ENCODE results near the gene RHOBTB3. TPM values are rescaled to one million over a fixed set of nuclear protein-coding genes. Genes with fewer than 3 reads are reported as not detected.

The RHOBTB3 gene
- total and polyA plus RNA-seq, 10 of the 15 experiments (the other 5 are each of a cell fraction or from before 2014, with no cell fraction given) = 3.6 to 42.8 (median 8.4) TPM

DNA sequence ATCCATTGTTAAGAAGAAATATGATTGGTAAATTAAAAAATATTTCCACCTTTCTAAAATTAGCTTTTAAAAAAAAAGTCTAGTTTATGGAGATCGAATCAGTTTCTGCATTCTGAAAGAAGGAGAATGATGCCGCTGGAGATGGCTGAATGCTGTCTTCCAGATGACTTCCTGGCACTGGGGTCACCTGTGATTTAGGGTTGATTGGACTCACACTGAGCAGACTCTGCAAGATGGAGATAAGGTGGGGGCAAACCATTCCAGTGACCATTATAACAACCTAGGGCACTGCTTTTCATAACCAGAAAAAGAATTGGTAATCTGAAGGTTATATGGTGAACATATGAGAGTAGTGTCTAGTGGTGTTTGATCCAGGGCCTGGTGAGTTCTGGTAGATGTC lies 40.8 kb downstream of the RHOBTB3 start (continued):
- TF ChIP-seq, protein P1, sequence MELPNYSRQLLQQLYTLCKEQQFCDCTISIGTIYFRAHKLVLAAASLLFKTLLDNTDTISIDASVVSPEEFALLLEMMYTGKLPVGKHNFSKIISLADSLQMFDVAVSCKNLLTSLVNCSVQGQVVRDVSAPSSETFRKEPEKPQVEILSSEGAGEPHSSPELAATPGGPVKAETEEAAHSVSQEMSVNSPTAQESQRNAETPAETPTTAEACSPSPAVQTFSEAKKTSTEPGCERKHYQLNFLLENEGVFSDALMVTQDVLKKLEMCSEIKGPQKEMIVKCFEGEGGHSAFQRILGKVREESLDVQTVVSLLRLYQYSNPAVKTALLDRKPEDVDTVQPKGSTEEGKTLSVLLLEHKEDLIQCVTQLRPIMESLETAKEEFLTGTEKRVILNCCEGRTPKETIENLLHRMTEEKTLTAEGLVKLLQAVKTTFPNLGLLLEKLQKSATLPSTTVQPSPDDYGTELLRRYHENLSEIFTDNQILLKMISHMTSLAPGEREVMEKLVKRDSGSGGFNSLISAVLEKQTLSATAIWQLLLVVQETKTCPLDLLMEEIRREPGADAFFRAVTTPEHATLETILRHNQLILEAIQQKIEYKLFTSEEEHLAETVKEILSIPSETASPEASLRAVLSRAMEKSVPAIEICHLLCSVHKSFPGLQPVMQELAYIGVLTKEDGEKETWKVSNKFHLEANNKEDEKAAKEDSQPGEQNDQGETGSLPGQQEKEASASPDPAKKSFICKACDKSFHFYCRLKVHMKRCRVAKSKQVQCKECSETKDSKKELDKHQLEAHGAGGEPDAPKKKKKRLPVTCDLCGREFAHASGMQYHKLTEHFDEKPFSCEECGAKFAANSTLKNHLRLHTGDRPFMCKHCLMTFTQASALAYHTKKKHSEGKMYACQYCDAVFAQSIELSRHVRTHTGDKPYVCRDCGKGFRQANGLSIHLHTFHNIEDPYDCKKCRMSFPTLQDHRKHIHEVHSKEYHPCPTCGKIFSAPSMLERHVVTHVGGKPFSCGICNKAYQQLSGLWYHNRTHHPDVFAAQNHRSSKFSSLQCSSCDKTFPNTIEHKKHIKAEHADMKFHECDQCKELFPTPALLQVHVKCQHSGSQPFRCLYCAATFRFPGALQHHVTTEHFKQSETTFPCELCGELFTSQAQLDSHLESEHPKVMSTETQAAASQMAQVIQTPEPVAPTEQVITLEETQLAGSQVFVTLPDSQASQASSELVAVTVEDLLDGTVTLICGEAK (IDR thresholded peaks at IDR 0.05; ENCODE audit: borderline replicate concordance) = no peak
- TF ChIP-seq RB1 (IDR thresholded peaks at IDR 0.05; ENCODE audit: borderline replicate concordance) = no peak
- no peak for TF ChIP-seq NR2F1 (conservative IDR thresholded peaks at IDR 0.05)
- TF ChIP-seq PML (IDR thresholded peaks at IDR 0.05; ENCODE audit: low read length) = no peak
- TF ChIP-seq, protein P2, sequence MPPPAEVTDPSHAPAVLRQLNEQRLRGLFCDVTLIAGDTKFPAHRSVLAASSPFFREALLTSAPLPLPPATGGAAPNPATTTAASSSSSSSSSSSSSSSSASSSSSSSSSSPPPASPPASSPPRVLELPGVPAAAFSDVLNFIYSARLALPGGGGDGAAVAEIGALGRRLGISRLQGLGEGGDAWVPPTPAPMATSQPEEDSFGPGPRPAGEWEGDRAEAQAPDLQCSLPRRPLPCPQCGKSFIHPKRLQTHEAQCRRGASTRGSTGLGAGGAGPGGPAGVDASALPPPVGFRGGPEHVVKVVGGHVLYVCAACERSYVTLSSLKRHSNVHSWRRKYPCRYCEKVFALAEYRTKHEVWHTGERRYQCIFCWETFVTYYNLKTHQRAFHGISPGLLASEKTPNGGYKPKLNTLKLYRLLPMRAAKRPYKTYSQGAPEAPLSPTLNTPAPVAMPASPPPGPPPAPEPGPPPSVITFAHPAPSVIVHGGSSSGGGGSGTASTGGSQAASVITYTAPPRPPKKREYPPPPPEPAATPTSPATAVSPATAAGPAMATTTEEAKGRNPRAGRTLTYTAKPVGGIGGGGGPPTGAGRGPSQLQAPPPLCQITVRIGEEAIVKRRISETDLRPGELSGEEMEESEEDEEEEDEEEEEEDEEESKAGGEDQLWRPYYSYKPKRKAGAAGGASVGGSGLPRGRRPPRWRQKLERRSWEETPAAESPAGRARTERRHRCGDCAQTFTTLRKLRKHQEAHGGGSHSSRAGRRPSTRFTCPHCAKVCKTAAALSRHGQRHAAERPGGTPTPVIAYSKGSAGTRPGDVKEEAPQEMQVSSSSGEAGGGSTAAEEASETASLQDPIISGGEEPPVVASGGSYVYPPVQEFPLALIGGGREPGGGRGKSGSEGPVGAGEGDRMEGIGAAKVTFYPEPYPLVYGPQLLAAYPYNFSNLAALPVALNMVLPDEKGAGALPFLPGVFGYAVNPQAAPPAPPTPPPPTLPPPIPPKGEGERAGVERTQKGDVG (CRISPR knock-in tag; IDR thresholded peaks at IDR 0.05) = no peak
- TF ChIP-seq, protein P3, sequence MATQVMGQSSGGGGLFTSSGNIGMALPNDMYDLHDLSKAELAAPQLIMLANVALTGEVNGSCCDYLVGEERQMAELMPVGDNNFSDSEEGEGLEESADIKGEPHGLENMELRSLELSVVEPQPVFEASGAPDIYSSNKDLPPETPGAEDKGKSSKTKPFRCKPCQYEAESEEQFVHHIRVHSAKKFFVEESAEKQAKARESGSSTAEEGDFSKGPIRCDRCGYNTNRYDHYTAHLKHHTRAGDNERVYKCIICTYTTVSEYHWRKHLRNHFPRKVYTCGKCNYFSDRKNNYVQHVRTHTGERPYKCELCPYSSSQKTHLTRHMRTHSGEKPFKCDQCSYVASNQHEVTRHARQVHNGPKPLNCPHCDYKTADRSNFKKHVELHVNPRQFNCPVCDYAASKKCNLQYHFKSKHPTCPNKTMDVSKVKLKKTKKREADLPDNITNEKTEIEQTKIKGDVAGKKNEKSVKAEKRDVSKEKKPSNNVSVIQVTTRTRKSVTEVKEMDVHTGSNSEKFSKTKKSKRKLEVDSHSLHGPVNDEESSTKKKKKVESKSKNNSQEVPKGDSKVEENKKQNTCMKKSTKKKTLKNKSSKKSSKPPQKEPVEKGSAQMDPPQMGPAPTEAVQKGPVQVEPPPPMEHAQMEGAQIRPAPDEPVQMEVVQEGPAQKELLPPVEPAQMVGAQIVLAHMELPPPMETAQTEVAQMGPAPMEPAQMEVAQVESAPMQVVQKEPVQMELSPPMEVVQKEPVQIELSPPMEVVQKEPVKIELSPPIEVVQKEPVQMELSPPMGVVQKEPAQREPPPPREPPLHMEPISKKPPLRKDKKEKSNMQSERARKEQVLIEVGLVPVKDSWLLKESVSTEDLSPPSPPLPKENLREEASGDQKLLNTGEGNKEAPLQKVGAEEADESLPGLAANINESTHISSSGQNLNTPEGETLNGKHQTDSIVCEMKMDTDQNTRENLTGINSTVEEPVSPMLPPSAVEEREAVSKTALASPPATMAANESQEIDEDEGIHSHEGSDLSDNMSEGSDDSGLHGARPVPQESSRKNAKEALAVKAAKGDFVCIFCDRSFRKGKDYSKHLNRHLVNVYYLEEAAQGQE (IDR thresholded peaks at IDR 0.05; ENCODE audit: low read depth, low read length) = no peak
